SKM-1 treated with dmso at 0.1 percent for 144 hours (cell line): ENCODE results near the gene OR1K1.
"Not testable (repeated sequence)": the region's sequence is repeated elsewhere in the genome, so short reads cannot be mapped to it uniquely, and the experiment has no call there.

Source experiments
- DNase-seq: peaks from one replicate; lab custom pipeline; 2025; ENCODE audit not compliant: unreplicated experiment; lab: John Stamatoyannopoulos, UW

Gene OR1K1

GRCh38 chr9:122800066-122801060 is at the start of gene OR1K1:
Gene OR1K1 (plus strand): TSS chr9:122800123. CDS start chr9:122800123, 0 bp downstream.
- DNase-seq = no peak

- DNase-seq = no peak
Observed at GRCh38 chr9:122754825-122755224, 45.1 kb upstream of the OR1K1 start.

GRCh38 chr9:122767817-122768216 is 32.1 kb upstream of the OR1K1 start:
- DNase-seq = no peak

GRCh38 chr9:122777052-122777451 is 22.9 kb upstream of the OR1K1 start:
- no peak for DNase-seq

GRCh38 chr9:122777935-122778627 is 21.8 kb upstream of the OR1K1 start:
- no peak for DNase-seq

- DNase-seq = no peak
Observed at GRCh38 chr9:122779181-122779580, 20.7 kb upstream of the OR1K1 start.

GRCh38 chr9:122780026-122780425 is 19.9 kb upstream of the OR1K1 start:
- no peak for DNase-seq

- no peak for DNase-seq
Observed at GRCh38 chr9:122781671-122782070, 18.3 kb upstream of the OR1K1 start.

GRCh38 chr9:122785269-122785668 is 14.7 kb upstream of the OR1K1 start:
- no peak for DNase-seq

- no peak for DNase-seq
Observed at GRCh38 chr9:122786338-122786737, 13.6 kb upstream of the OR1K1 start.

- no peak for DNase-seq
Observed at GRCh38 chr9:122788831-122789230, 11.1 kb upstream of the OR1K1 start, which contains the start of gene OR5C1. Gene OR5C1 (plus strand): TSS chr9:122788933. CDS start chr9:122788933, 0 bp downstream.

GRCh38 chr9:122789256-122790046 is 10.5 kb upstream of the OR1K1 start:
- DNase-seq = no peak

- no peak for DNase-seq
Observed at GRCh38 chr9:122791872-122792669, 7.9 kb upstream of the OR1K1 start.

GRCh38 chr9:122797316-122798063 is 2.4 kb upstream of the OR1K1 start:
- DNase-seq = no peak

GRCh38 chr9:122806661-122807060 is 6.7 kb downstream of the OR1K1 start:
- no peak for DNase-seq

GRCh38 chr9:122807271-122807900 is 7.5 kb downstream of the OR1K1 start:
- no peak for DNase-seq

GRCh38 chr9:122808141-122808540 is 8.2 kb downstream of the OR1K1 start:
- DNase-seq = no peak

GRCh38 chr9:122809261-122809660 is 9.3 kb downstream of the OR1K1 start:
- not testable (repeated sequence) for DNase-seq

GRCh38 chr9:122810306-122810946 is 10.5 kb downstream of the OR1K1 start:
- peak; percentile 66 for DNase-seq
